Sigmoid colon (tissue), 4 donors: ENCODE data around the gene KIF26B.

Experiments used
- POLR2A ChIP-seq, 2 donors: fragments of 450-650 bp; IDR thresholded peaks; one replicate each; pipeline ENCODE4 v1.6.1; 2016; ENCODE audit warnings: antibody characterized with exemption in 2 of 2, mild to moderate bottlenecking in 2 of 2, moderate library complexity in 2 of 2
- POLR2AphosphoS5 ChIP-seq, 4 donors: sonication (generic); formaldehyde crosslinking; IDR thresholded peaks; one replicate each; pipeline ENCODE4 v1.6.1; 2017; ENCODE audit warnings: antibody characterized with exemption in 4 of 4
- TF ChIP-seq, protein P1 (sequence below), 4 experiments: fragments of 450-650 bp in 3 of 4; fragments of 200-600 bp in 1 of 4; IDR thresholded peaks; one replicate each; pipeline ENCODE4 v1.5.1; 2016 to 2019; ENCODE audit warnings: antibody characterized with exemption in 4 of 4, mild to moderate bottlenecking in 3 of 4, moderate library complexity in 2 of 4

DNA sequence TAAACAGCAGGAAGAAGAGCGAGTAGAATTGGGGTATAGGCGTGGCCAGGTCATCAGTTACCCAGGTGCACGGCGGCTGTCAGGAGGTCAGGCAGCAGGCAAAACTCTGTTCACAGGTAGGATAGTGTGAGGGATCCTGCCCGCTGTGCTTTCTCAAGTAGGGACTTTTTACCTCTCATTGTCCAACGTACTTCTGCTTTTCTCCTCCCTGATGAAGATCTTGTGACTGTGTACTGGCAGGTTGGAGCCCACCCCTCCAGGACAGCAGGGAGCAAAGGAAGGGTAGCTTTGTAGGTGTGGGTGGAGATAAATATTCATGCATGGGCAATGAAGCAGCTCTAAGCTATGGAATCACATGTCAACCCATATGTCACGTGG lies 373.5 kb downstream of the KIF26B start:
- TF ChIP-seq, protein P1, sequence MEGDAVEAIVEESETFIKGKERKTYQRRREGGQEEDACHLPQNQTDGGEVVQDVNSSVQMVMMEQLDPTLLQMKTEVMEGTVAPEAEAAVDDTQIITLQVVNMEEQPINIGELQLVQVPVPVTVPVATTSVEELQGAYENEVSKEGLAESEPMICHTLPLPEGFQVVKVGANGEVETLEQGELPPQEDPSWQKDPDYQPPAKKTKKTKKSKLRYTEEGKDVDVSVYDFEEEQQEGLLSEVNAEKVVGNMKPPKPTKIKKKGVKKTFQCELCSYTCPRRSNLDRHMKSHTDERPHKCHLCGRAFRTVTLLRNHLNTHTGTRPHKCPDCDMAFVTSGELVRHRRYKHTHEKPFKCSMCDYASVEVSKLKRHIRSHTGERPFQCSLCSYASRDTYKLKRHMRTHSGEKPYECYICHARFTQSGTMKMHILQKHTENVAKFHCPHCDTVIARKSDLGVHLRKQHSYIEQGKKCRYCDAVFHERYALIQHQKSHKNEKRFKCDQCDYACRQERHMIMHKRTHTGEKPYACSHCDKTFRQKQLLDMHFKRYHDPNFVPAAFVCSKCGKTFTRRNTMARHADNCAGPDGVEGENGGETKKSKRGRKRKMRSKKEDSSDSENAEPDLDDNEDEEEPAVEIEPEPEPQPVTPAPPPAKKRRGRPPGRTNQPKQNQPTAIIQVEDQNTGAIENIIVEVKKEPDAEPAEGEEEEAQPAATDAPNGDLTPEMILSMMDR (IDR thresholded peaks at IDR 0.05): no peak
- TF ChIP-seq POLR2AphosphoS5 (IDR thresholded peaks at IDR 0.05): no peak
- TF ChIP-seq POLR2A (IDR thresholded peaks at IDR 0.05): no peak
